H9 (cell line): ENCODE data around the gene INO80B. TPM values are rescaled to one million over a fixed set of nuclear protein-coding genes. Genes with fewer than 3 reads are reported as not detected.

Experiments used
- DNase-seq: peaks from one replicate; pipeline ENCODE4 v3.0.0-alpha.2; 2017
- H2AFZ ChIP-seq: one replicate; pipeline ENCODE4 v1.6.1; 2013; ENCODE audit warnings: mild to moderate bottlenecking, low read length, control low read depth, moderate library complexity
- H2AK5ac ChIP-seq: 2 replicates; pipeline ENCODE4 v1.6.1; 2013; ENCODE audit warnings: low read length, control low read depth, mixed read lengths; ENCODE audit not compliant: insufficient read length
- H2BK120ac ChIP-seq: one replicate; pipeline ENCODE4 v1.6.1; 2013; ENCODE audit warnings: low read depth, mild to moderate bottlenecking, low read length, control low read depth, inconsistent platforms; ENCODE audit not compliant: poor library complexity, severe bottlenecking
- H2BK12ac ChIP-seq: 2 replicates; pipeline ENCODE4 v1.6.1; 2013; ENCODE audit warnings: low read length, control low read depth, mixed read lengths, low read depth; ENCODE audit not compliant: insufficient read length
- H2BK15ac ChIP-seq: 2 replicates; pipeline ENCODE4 v1.6.1; 2013; ENCODE audit warnings: low read depth, low read length, control low read depth
- H2BK20ac ChIP-seq: one replicate; pipeline ENCODE4 v1.6.1; 2013; ENCODE audit warnings: low read depth, mild to moderate bottlenecking, low read length, control low read depth, inconsistent platforms; ENCODE audit not compliant: poor library complexity, severe bottlenecking
- H2BK5ac ChIP-seq: 2 replicates; pipeline ENCODE4 v1.6.1; 2013; ENCODE audit warnings: low read length, control low read depth, mixed read lengths; ENCODE audit not compliant: insufficient read length
- H3K14ac ChIP-seq: 2 replicates; pipeline ENCODE4 v1.6.1; 2013; ENCODE audit warnings: low read length, control low read depth; ENCODE audit not compliant: insufficient read depth
- H3K18ac ChIP-seq: 2 replicates; pipeline ENCODE4 v1.6.1; 2013; ENCODE audit warnings: low read depth, mild to moderate bottlenecking, mixed read lengths, low read length, control low read depth; ENCODE audit not compliant: insufficient read length
- H3K23ac ChIP-seq: 2 replicates; pipeline ENCODE4 v1.6.1; 2013; ENCODE audit warnings: low read length, control low read depth, mixed read lengths, low read depth; ENCODE audit not compliant: insufficient read length
- H3K23me2 ChIP-seq: 2 replicates; pipeline ENCODE4 v1.6.1; 2013; ENCODE audit warnings: low read depth, mild to moderate bottlenecking, mixed read lengths, low read length, control low read depth; ENCODE audit not compliant: insufficient read length, poor library complexity, severe bottlenecking
- H3K27ac ChIP-seq: 2 replicates; pipeline ENCODE4 v1.5.1; 2013; ENCODE audit warnings: low read length, control low read depth, mixed read lengths, low read depth; ENCODE audit not compliant: insufficient read length
- H3K27me3 ChIP-seq: 2 replicates; pipeline ENCODE4 v1.6.1; 2013; ENCODE audit warnings: low read length, control low read depth, inconsistent platforms; ENCODE audit not compliant: insufficient read depth
- H3K4ac ChIP-seq: 2 replicates; pipeline ENCODE4 v1.6.1; 2013; ENCODE audit warnings: low read depth, mild to moderate bottlenecking, control low read depth, inconsistent platforms, low read length, moderate library complexity
- H3K4me1 ChIP-seq: 2 replicates; pipeline ENCODE4 v1.6.1; 2013; ENCODE audit warnings: low read length, control low read depth, inconsistent platforms; ENCODE audit not compliant: insufficient read depth
- H3K4me2 ChIP-seq: 2 replicates; pipeline ENCODE4 v1.6.1; 2013; ENCODE audit warnings: low read length, control low read depth, mixed read lengths; ENCODE audit not compliant: insufficient read length, insufficient read depth
- H3K56ac ChIP-seq: 2 replicates; pipeline ENCODE4 v1.6.1; 2013; ENCODE audit warnings: low read depth, mild to moderate bottlenecking, mixed read lengths, low read length, control low read depth; ENCODE audit not compliant: insufficient read length
- H3K79me1 ChIP-seq: 2 replicates; pipeline ENCODE4 v1.6.1; 2013; ENCODE audit warnings: low read depth, mild to moderate bottlenecking, moderate library complexity, low read length, control low read depth, inconsistent platforms; ENCODE audit not compliant: insufficient read depth, poor library complexity, severe bottlenecking
- H3K79me2 ChIP-seq: 2 replicates; pipeline ENCODE4 v1.6.1; 2013; ENCODE audit warnings: low read length, control low read depth, inconsistent platforms; ENCODE audit not compliant: insufficient read depth
- H3K9ac ChIP-seq: 2 replicates; pipeline ENCODE4 v1.6.1; 2013; ENCODE audit warnings: low read length, control low read depth, mixed read lengths; ENCODE audit not compliant: insufficient read length; ENCODE audit errors: extremely low read depth
- H3K9me3 ChIP-seq: one replicate; pipeline ENCODE4 v1.6.1; 2013; ENCODE audit warnings: low read depth, low read length, inconsistent platforms; ENCODE audit not compliant: control insufficient read depth
- H3T11ph ChIP-seq: one replicate; pipeline ENCODE4 v1.6.1; 2013; ENCODE audit warnings: mild to moderate bottlenecking, low read length, control low read depth, inconsistent platforms
- H4K20me1 ChIP-seq: one replicate; pipeline ENCODE4 v1.6.1; 2013; ENCODE audit not compliant: control insufficient read depth, insufficient read length, insufficient read depth
- H4K5ac ChIP-seq: 2 replicates; pipeline ENCODE4 v1.6.1; 2013; ENCODE audit warnings: low read depth, mild to moderate bottlenecking, mixed read lengths, low read length, control low read depth; ENCODE audit not compliant: insufficient read length
- H4K8ac ChIP-seq: replicated peaks from 2 replicates; pipeline ENCODE4 v1.6.1; 2013; ENCODE audit warnings: low read length, control low read depth, mixed read lengths, low read depth; ENCODE audit not compliant: insufficient read length
- H4K91ac ChIP-seq: 2 replicates; pipeline ENCODE4 v1.6.1; 2013; ENCODE audit warnings: low read depth, mild to moderate bottlenecking, moderate library complexity, mixed read lengths, low read length, control low read depth; ENCODE audit not compliant: insufficient read length
- H3K27ac Mint-ChIP-seq, 3 experiments: 2 replicates in 2 of 3; 3 replicates in 1 of 3; pipeline ENCODE4 v1.8.0; 2020 to 2021; ENCODE audit warnings: mixed read lengths in 3 of 3, mild to moderate bottlenecking in 1 of 3, moderate library complexity in 1 of 3
- H3K27me3 Mint-ChIP-seq: 2 replicates; pipeline ENCODE4 v1.8.0; 2021; ENCODE audit warnings: low read depth, mild to moderate bottlenecking, moderate library complexity, mixed read lengths
- H3K36me3 Mint-ChIP-seq, 3 experiments: 2 replicates in 2 of 3; 3 replicates in 1 of 3; pipeline ENCODE4 v1.8.0; 2020 to 2021; ENCODE audit warnings: low read depth in 3 of 3, mixed read lengths in 3 of 3; ENCODE audit not compliant: insufficient read depth in 1 of 3
- H3K4me1 Mint-ChIP-seq, 2 experiments: 2 replicates each; pipeline ENCODE4 v1.8.0; 2020; ENCODE audit warnings: mixed read lengths in 2 of 2
- H3K4me3 Mint-ChIP-seq, 2 experiments: 2 replicates in 1 of 2; 3 replicates in 1 of 2; pipeline ENCODE4 v1.8.0; 2020 to 2021; ENCODE audit warnings: mild to moderate bottlenecking in 2 of 2, mixed read lengths in 2 of 2, moderate library complexity in 1 of 2
- H3K9me3 Mint-ChIP-seq, 2 experiments: 2 replicates in 1 of 2; 3 replicates in 1 of 2; pipeline ENCODE4 v1.8.0; 2020; ENCODE audit warnings: mild to moderate bottlenecking in 2 of 2, mixed read lengths in 2 of 2, moderate library complexity in 1 of 2
- CTCF ChIP-seq: fragments of 200-600 bp; sonication (generic); conservative IDR thresholded peaks from 3 replicates; pipeline ENCODE4 v1.8.0; 2021; ENCODE audit warnings: antibody characterized with exemption, mild to moderate bottlenecking
- WGBS: extraction: QIAGEN DNeasy Blood & Tissue Kit; methylation state at CpG from one replicate; pipeline ENCODE4 v1.1.7; 2013; ENCODE audit warnings: missing lambda C conversion rate, low lambda C conversion rate, mixed read lengths; ENCODE audit not compliant: insufficient read length; ENCODE audit errors: extremely low coverage; 5-methylcytosine and 5-hydroxymethylcytosine counted together
- total RNA-seq: library from RNA; stranded (reverse); gene quantifications from 2 replicates; pipeline ENCODE4 v1.2.1, GENCODE V29; 2021

The INO80B gene
- total RNA-seq, 1 experiment from 2014 or later = 17.6 TPM

- H3K4me3 Mint-ChIP-seq = peak overlapping the region in 1 of 2 experiments; percentile 23; a peak in 1 of 5 replicates
Measured at GRCh38 chr2:74474481-74474880, 19.6 kb downstream of the INO80B start.

More at GRCh38 chr2:74474481-74474880, 19.6 kb downstream of the INO80B start:
- no CpG with 5 or more reads among the region's 6 CpGs for WGBS
- H3K27ac ChIP-seq = no peak overlapping the region
- no peak overlapping the region for H2BK120ac ChIP-seq
- no peak overlapping the region for H2BK5ac ChIP-seq
- H2BK20ac ChIP-seq = no peak overlapping the region
- H4K8ac ChIP-seq = no peak overlapping the region
- no peak for TF ChIP-seq CTCF
- H3K9ac ChIP-seq = no peak overlapping the region
- no peaks in the 10 kb centered on the region for H3K27me3 ChIP-seq
- Mint-ChIP-seq H3K4me1 (peaks cover 11 to 12% of the 10 kb centered on the region in 2 experiments), H3K27ac (no peak overlapping the region), H3K27me3 (peaks cover 3% of the 10 kb centered on the region), H3K9me3 (no peaks in the 10 kb centered on the region; a peak in 1 of 5 replicates), H3K36me3 (peaks cover 13 to 31% (median 23%) of the 10 kb centered on the region in 3 experiments)
- H3K23me2 ChIP-seq = peaks cover 8% of the 10 kb centered on the region
- no peak overlapping the region for H3K23ac ChIP-seq
- H3K79me2 ChIP-seq = no peaks in the 10 kb centered on the region
- no peak overlapping the region for H3K56ac ChIP-seq
- DNase-seq = no peak
- no peaks in the 10 kb centered on the region for H4K20me1 ChIP-seq
- no peak overlapping the region for H3K4ac ChIP-seq
- H4K91ac ChIP-seq = no peak overlapping the region
- no peak overlapping the region for H2BK15ac ChIP-seq
- no peak overlapping the region for H2AK5ac ChIP-seq
- H3K18ac ChIP-seq = no peak overlapping the region
- no peak overlapping the region for H3T11ph ChIP-seq
- H3K9me3 ChIP-seq = no peaks in the 10 kb centered on the region
- H3K4me2 ChIP-seq = no peak overlapping the region
- H3K79me1 ChIP-seq = no peaks in the 10 kb centered on the region
- no peaks in the 10 kb centered on the region for H3K4me1 ChIP-seq
- H2AFZ ChIP-seq = no peak overlapping the region
- H2BK12ac ChIP-seq = no peak overlapping the region
- no peak overlapping the region for H3K14ac ChIP-seq
- no peak overlapping the region for H4K5ac ChIP-seq
